ENCODE results near the gene GTSE1. TPM values are rescaled to one million over a fixed set of nuclear protein-coding genes. Genes with fewer than 3 reads are reported as not detected.

Gene GTSE1
- total RNA-seq, 2 donors from 2014 or later: 39.5 to 59.5 TPM

- WGBS, 2 experiments (ENCODE audit: insufficient coverage in 1 of 2, insufficient read length in 1 of 2): 96 to 97% methylated on average over 5 to 8 of the region's 8 CpGs
- Histone ChIP-seq H3K4me1 (ENCODE audit: control insufficient read depth, insufficient read depth, low read length) (peaks cover 2% of the 10 kb centered on the region), H3K4me3 (ENCODE audit: low read length) (no peak overlapping the region), H3K9ac (ENCODE audit: extremely low read depth, low read length, poor library complexity, severe bottlenecking) (no peak overlapping the region), H3K27me3 (ENCODE audit: control insufficient read depth, insufficient read depth, low read length, poor library complexity, severe bottlenecking) (no peaks in the 10 kb centered on the region), H3K36me3 (ENCODE audit: control insufficient read depth, insufficient read depth, low read length) (peaks cover 65% of the 10 kb centered on the region), H3K27ac (ENCODE audit: low read depth, low read length) (no peak overlapping the region), H3K9me3 (ENCODE audit: control insufficient read depth, low read length) (no peaks in the 10 kb centered on the region)
- no peak for TF ChIP-seq CTCF (conservative IDR thresholded peaks at IDR 0.05)
- no peak for DNase-seq
- peaks cover 19% of the 10 kb centered on the region for H3K4me1 Mint-ChIP-seq
- peak overlapping the region; percentile 7 for H3K27ac Mint-ChIP-seq
- H3K4me3 Mint-ChIP-seq: no peak overlapping the region
- H3K36me3 Mint-ChIP-seq (ENCODE audit: low read depth): peaks cover 50% of the 10 kb centered on the region
- H3K9me3 Mint-ChIP-seq: no peaks in the 10 kb centered on the region
- H3K27me3 Mint-ChIP-seq (ENCODE audit: insufficient read depth): no peaks in the 10 kb centered on the region
These were observed 42.0 kb downstream of the GTSE1 start for GRCh38 chr22:46338636-46339035.

- Histone ChIP-seq H3K4me1 (ENCODE audit: control insufficient read depth, insufficient read depth, low read length) (no peaks in the 10 kb centered on the region), H3K36me3 (ENCODE audit: control insufficient read depth, insufficient read depth, low read length) (peaks cover 77% of the 10 kb centered on the region), H3K4me3 (ENCODE audit: low read length) (no peak overlapping the region), H3K27ac (ENCODE audit: low read depth, low read length) (no peak overlapping the region), H3K9me3 (ENCODE audit: control insufficient read depth, low read length) (no peaks in the 10 kb centered on the region), H3K27me3 (ENCODE audit: control insufficient read depth, insufficient read depth, low read length, poor library complexity, severe bottlenecking) (no peaks in the 10 kb centered on the region), H3K9ac (ENCODE audit: extremely low read depth, low read length, poor library complexity, severe bottlenecking) (no peak overlapping the region)
- H3K9me3 Mint-ChIP-seq: no peaks in the 10 kb centered on the region
- H3K27ac Mint-ChIP-seq: no peak overlapping the region
- H3K4me1 Mint-ChIP-seq: peaks cover 11% of the 10 kb centered on the region
- 94 to 96% methylated on average over 4 to 5 of the region's 5 CpGs for WGBS, 2 experiments (ENCODE audit: insufficient coverage in 1 of 2, insufficient read length in 1 of 2)
- H3K36me3 Mint-ChIP-seq (ENCODE audit: low read depth): peaks cover 60% of the 10 kb centered on the region
- TF ChIP-seq CTCF (conservative IDR thresholded peaks at IDR 0.05): no peak
- H3K27me3 Mint-ChIP-seq (ENCODE audit: insufficient read depth): no peaks in the 10 kb centered on the region
- DNase-seq: no peak
- no peak overlapping the region for H3K4me3 Mint-ChIP-seq
These were observed 43.3 kb downstream of the GTSE1 start for GRCh38 chr22:46339956-46340355.

- Mint-ChIP-seq H3K27me3 (ENCODE audit: insufficient read depth) (no peaks in the 10 kb centered on the region), H3K4me3 (no peak overlapping the region), H3K36me3 (ENCODE audit: low read depth) (peaks cover 62% of the 10 kb centered on the region), H3K4me1 (peaks cover 9% of the 10 kb centered on the region), H3K27ac (no peak overlapping the region), H3K9me3 (no peaks in the 10 kb centered on the region)
- Histone ChIP-seq H3K9ac (ENCODE audit: extremely low read depth, low read length, poor library complexity, severe bottlenecking) (no peak overlapping the region), H3K36me3 (ENCODE audit: control insufficient read depth, insufficient read depth, low read length) (peaks cover 84% of the 10 kb centered on the region), H3K4me1 (ENCODE audit: control insufficient read depth, insufficient read depth, low read length) (no peaks in the 10 kb centered on the region), H3K4me3 (ENCODE audit: low read length) (no peak overlapping the region), H3K27me3 (ENCODE audit: control insufficient read depth, insufficient read depth, low read length, poor library complexity, severe bottlenecking) (no peaks in the 10 kb centered on the region), H3K9me3 (ENCODE audit: control insufficient read depth, low read length) (no peaks in the 10 kb centered on the region), H3K27ac (ENCODE audit: low read depth, low read length) (no peak overlapping the region)
- TF ChIP-seq CTCF (conservative IDR thresholded peaks at IDR 0.05): no peak
- 93 to 94% methylated on average over 9 to 13 of the region's 13 CpGs for WGBS, 2 experiments (ENCODE audit: insufficient coverage in 1 of 2, insufficient read length in 1 of 2)
- no peak for DNase-seq
These were observed 44.0 kb downstream of the GTSE1 start for GRCh38 chr22:46340676-46341075.

Data from endodermal cell (in vitro differentiated cells).